Uterus (tissue), 2 donors: ENCODE measurements around the gene ROPN1.

Source experiments
- POLR2A ChIP-seq, 2 donors: fragments of 450-650 bp; IDR thresholded peaks; one replicate each; pipeline ENCODE4 v1.6.1; 2016; ENCODE audit warnings: antibody characterized with exemption in 2 of 2, mild to moderate bottlenecking in 1 of 2, moderate library complexity in 1 of 2
- TF ChIP-seq, protein P1 (sequence below), 4 experiments: fragments of 200-600 bp in 2 of 4; fragments of 450-650 bp in 2 of 4; sonication (generic) in 2 of 4; IDR thresholded peaks; one replicate each; pipeline ENCODE4 v1.5.1; 2016 to 2019; ENCODE audit warnings: antibody characterized with exemption in 4 of 4, mild to moderate bottlenecking in 2 of 4, moderate library complexity in 1 of 4

DNA sequence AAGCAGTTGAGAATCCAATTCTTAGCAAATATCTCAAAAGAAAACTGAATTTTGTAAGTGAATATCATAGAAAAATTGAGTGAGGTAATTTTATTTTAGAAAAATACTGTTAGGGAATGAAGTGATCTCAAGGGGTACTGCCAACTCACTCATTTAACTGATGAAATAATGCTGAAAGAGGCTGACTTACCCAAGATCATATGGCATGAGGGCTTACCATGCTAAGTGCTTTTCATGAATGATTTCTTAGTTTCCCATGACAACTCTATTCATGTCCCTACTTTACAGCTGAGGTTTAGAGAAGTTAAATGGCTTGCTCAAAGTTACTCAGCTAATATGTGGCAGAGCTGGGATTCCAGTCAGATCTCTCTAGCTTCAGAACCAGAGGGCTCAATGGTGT, 61.5 kb downstream of the ROPN1 start:
- TF ChIP-seq, protein P1, sequence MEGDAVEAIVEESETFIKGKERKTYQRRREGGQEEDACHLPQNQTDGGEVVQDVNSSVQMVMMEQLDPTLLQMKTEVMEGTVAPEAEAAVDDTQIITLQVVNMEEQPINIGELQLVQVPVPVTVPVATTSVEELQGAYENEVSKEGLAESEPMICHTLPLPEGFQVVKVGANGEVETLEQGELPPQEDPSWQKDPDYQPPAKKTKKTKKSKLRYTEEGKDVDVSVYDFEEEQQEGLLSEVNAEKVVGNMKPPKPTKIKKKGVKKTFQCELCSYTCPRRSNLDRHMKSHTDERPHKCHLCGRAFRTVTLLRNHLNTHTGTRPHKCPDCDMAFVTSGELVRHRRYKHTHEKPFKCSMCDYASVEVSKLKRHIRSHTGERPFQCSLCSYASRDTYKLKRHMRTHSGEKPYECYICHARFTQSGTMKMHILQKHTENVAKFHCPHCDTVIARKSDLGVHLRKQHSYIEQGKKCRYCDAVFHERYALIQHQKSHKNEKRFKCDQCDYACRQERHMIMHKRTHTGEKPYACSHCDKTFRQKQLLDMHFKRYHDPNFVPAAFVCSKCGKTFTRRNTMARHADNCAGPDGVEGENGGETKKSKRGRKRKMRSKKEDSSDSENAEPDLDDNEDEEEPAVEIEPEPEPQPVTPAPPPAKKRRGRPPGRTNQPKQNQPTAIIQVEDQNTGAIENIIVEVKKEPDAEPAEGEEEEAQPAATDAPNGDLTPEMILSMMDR (IDR thresholded peaks at IDR 0.05), result no peak
- TF ChIP-seq POLR2A (IDR thresholded peaks at IDR 0.05), result no peak
